Uterus (tissue), 4 donors: ENCODE data around the gene EEF1E1. TPM values are rescaled to one million over a fixed set of nuclear protein-coding genes. Genes with fewer than 3 reads are reported as not detected.
A peak's percentile ranks its signal among the peaks of the same experiment; 100 is the strongest.

Experiments
- DNase-seq, 2 donors: peaks; one replicate each; pipeline ENCODE4 v3.0.0-alpha.2; 2019 to 2020
- H3K27ac ChIP-seq, 2 donors: fragments of 200-600 bp; sonication (generic); 1 replicate in 1 of 2; 2 replicates in 1 of 2; pipeline ENCODE4 v1.5.1; 2016 to 2018
- H3K27me3 ChIP-seq, 2 donors: fragments of 200-600 bp; sonication (generic); one replicate each; pipeline ENCODE4 v1.5.1; 2018 to 2019; ENCODE audit warnings: control low read depth in 1 of 2
- H3K36me3 ChIP-seq, 2 donors: fragments of 200-600 bp; sonication (generic); one replicate each; pipeline ENCODE4 v1.5.1; 2019; ENCODE audit warnings: control low read depth in 1 of 2
- H3K4me1 ChIP-seq, 2 donors: fragments of 200-600 bp; sonication (generic); one replicate each; pipeline ENCODE4 v1.5.1; 2018 to 2019; ENCODE audit warnings: control low read depth in 1 of 2
- H3K4me3 ChIP-seq, 2 donors: fragments of 200-600 bp; sonication (generic); 1 replicate in 1 of 2; 2 replicates in 1 of 2; pipeline ENCODE4 v1.5.1; 2018 to 2019; ENCODE audit warnings: mild to moderate bottlenecking in 1 of 2
- H3K9me3 ChIP-seq, 2 donors: fragments of 200-600 bp; sonication (generic); one replicate each; pipeline ENCODE4 v1.5.1; 2019; ENCODE audit warnings: control low read depth in 1 of 2
- POLR2A ChIP-seq, 2 donors: fragments of 450-650 bp; IDR thresholded peaks; one replicate each; pipeline ENCODE4 v1.6.1; 2016; ENCODE audit warnings: antibody characterized with exemption in 2 of 2, mild to moderate bottlenecking in 1 of 2, moderate library complexity in 1 of 2
- intact Hi-C: fragments of 100-400 bp; cut with DNase I; formaldehyde crosslinking; loops from one replicate; pipeline ENCODE4 v1.15.1; 2023; ENCODE audit warnings: low total_unique reads
- total RNA-seq, 4 donors: library from RNA; depleted of rRNA in 3 of 4; stranded (reverse); fragments of >200 nt in 3 of 4; gene quantifications; one replicate each; pipeline versions ENCODE4 v1.1.0 to v1.2.4, GENCODE V29; 2014 to 2023
- TF ChIP-seq, protein P1 (sequence below), 4 experiments: fragments of 200-600 bp in 2 of 4; fragments of 450-650 bp in 2 of 4; sonication (generic) in 2 of 4; IDR thresholded peaks; one replicate each; pipeline ENCODE4 v1.5.1; 2016 to 2019; ENCODE audit warnings: antibody characterized with exemption in 4 of 4, mild to moderate bottlenecking in 2 of 4, moderate library complexity in 1 of 4
- donor health status: DM: yes; HTN: yes; CAD: no.

Gene EEF1E1
- total RNA-seq, 4 donors from 2014 or later = 12.6 to 33.2 (median 26.9) TPM

- H3K27me3 ChIP-seq = no peaks in the 10 kb centered on the region
- no peaks in the 10 kb centered on the region for H3K36me3 ChIP-seq
- intact Hi-C loops = no loop called here
- DNase-seq = peak; percentile 94 to 97
- peak within 1 kb of the TSS; percentile 81 to 89 for H3K27ac ChIP-seq
- no peaks in the 10 kb centered on the region for H3K9me3 ChIP-seq
- peak; percentile 59 to 70 for TF ChIP-seq POLR2A (IDR thresholded peaks at IDR 0.05)
- TF ChIP-seq, protein P1, sequence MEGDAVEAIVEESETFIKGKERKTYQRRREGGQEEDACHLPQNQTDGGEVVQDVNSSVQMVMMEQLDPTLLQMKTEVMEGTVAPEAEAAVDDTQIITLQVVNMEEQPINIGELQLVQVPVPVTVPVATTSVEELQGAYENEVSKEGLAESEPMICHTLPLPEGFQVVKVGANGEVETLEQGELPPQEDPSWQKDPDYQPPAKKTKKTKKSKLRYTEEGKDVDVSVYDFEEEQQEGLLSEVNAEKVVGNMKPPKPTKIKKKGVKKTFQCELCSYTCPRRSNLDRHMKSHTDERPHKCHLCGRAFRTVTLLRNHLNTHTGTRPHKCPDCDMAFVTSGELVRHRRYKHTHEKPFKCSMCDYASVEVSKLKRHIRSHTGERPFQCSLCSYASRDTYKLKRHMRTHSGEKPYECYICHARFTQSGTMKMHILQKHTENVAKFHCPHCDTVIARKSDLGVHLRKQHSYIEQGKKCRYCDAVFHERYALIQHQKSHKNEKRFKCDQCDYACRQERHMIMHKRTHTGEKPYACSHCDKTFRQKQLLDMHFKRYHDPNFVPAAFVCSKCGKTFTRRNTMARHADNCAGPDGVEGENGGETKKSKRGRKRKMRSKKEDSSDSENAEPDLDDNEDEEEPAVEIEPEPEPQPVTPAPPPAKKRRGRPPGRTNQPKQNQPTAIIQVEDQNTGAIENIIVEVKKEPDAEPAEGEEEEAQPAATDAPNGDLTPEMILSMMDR (IDR thresholded peaks at IDR 0.05) = peak in 2 of 4 experiments; percentile 4 to 39
- H3K4me1 ChIP-seq = no peaks in the 10 kb centered on the region
- peak within 1 kb of the TSS; percentile 67 to 72 for H3K4me3 ChIP-seq
Measured at GRCh38 chr6:8063761-8064637, 38.3 kb downstream of the EEF1E1 start, which contains the start of gene BLOC1S5. Gene BLOC1S5 (minus strand): TSS chr6:8064389. CDS start chr6:8064376, 13 bp downstream.

DNA sequence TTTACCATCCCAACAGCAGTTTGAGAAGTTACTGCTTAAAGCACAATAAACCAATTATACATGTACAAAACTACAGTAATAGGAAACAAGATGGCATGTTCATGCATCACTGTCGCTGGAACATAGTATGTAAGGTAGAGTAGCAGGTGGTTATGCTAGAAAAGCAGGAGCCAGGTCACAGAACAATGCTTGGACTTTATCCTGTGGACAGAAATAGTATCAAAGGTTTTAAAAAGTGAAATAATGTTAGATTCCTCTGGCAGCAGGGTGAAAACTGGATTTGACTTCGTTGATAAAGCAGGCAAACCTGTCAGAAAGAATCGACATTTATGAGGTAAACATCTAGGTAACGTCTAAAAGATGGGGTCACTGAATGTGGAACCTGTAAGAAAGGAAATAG lies 40.6 kb downstream of the EEF1E1 start:
- Histone ChIP-seq H3K27ac (no peak overlapping the region), H3K36me3 (no peaks in the 10 kb centered on the region), H3K4me3 (no peak overlapping the region), H3K4me1 (no peaks in the 10 kb centered on the region), H3K27me3 (no peaks in the 10 kb centered on the region), H3K9me3 (no peaks in the 10 kb centered on the region)
- TF ChIP-seq POLR2A (IDR thresholded peaks at IDR 0.05) = no peak
- TF ChIP-seq, protein P1 (IDR thresholded peaks at IDR 0.05) = no peak
- no peak for DNase-seq
- intact Hi-C loops = no loop called here

- intact Hi-C loops = no loop called here
- Histone ChIP-seq H3K27ac (no peak overlapping the region), H3K4me3 (no peak overlapping the region), H3K4me1 (no peaks in the 10 kb centered on the region), H3K36me3 (no peaks in the 10 kb centered on the region), H3K27me3 (no peaks in the 10 kb centered on the region), H3K9me3 (no peaks in the 10 kb centered on the region)
- DNase-seq = no peak
- no peak for TF ChIP-seq POLR2A (IDR thresholded peaks at IDR 0.05)
- TF ChIP-seq, protein P1 (IDR thresholded peaks at IDR 0.05) = no peak
Measured at GRCh38 chr6:8060346-8060745, 42.0 kb downstream of the EEF1E1 start.

DNA sequence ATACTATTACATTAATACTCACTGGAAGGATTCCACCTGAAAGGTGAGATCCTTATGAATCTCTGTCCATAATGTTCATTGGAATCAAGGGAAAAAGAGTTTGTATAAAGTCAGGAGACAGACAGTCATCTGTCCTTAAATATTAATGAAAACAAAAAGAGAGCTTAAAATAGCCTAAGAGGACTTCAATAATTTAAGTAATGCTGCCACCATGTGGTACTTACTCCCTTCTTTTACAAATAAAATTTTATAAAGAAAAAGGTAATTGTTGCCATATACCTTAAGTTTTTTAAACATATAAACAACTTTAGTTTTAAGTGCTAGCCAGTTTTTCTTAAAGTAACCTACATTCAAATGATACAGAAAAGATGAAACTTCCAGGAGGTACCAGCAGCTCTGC lies 43.2 kb downstream of the EEF1E1 start:
- Histone ChIP-seq H3K27ac (no peak overlapping the region), H3K27me3 (no peaks in the 10 kb centered on the region), H3K4me3 (no peak overlapping the region), H3K36me3 (no peaks in the 10 kb centered on the region), H3K9me3 (no peaks in the 10 kb centered on the region), H3K4me1 (no peaks in the 10 kb centered on the region)
- intact Hi-C loops = no loop called here
- DNase-seq = no peak
- no peak for TF ChIP-seq POLR2A (IDR thresholded peaks at IDR 0.05)
- TF ChIP-seq, protein P1 (IDR thresholded peaks at IDR 0.05) = peak in 2 of 4 experiments; percentile 31 to 32

- DNase-seq = no peak
- Histone ChIP-seq H3K4me3 (no peak overlapping the region), H3K27me3 (no peaks in the 10 kb centered on the region), H3K36me3 (no peaks in the 10 kb centered on the region), H3K9me3 (no peaks in the 10 kb centered on the region), H3K27ac (no peak overlapping the region), H3K4me1 (no peaks in the 10 kb centered on the region)
- intact Hi-C loops = no loop called here
- TF ChIP-seq, protein P1 (IDR thresholded peaks at IDR 0.05) = no peak
- no peak for TF ChIP-seq POLR2A (IDR thresholded peaks at IDR 0.05)
Measured at GRCh38 chr6:8057793-8058192, 44.6 kb downstream of the EEF1E1 start.
